Measurements from ENCODE around the gene ZNRF3.

Gene ZNRF3

GRCh38 chr22:29029202-29030000 is 146.0 kb downstream of the ZNRF3 start:
- peaks cover 7% of the 10 kb centered on the region for H3K36me3 Mint-ChIP-seq (ENCODE audit: low read depth)
- peak overlapping the region; percentile 94 to 96 (median 95) for H3K27ac Mint-ChIP-seq
- H3K27me3 Mint-ChIP-seq (ENCODE audit: low read depth): no peaks in the 10 kb centered on the region
- peaks cover 52% of the 10 kb centered on the region for H3K4me1 Mint-ChIP-seq
- TF ChIP-seq CTCF (IDR thresholded peaks at IDR 0.05; ENCODE audit: unreplicated experiment in 3 of 3): no peak
- no peaks in the 10 kb centered on the region for H3K9me3 Mint-ChIP-seq
- peak overlapping the region; percentile 80 to 89 (median 84) for H3K4me3 Mint-ChIP-seq

- H3K27me3 Mint-ChIP-seq (ENCODE audit: low read depth): no peaks in the 10 kb centered on the region
- TF ChIP-seq CTCF (IDR thresholded peaks at IDR 0.05; ENCODE audit: unreplicated experiment in 3 of 3): no peak
- peaks cover 7% of the 10 kb centered on the region for H3K36me3 Mint-ChIP-seq (ENCODE audit: low read depth)
- H3K27ac Mint-ChIP-seq: peak overlapping the region; percentile 94 to 96 (median 95)
- peaks cover 55% of the 10 kb centered on the region for H3K4me1 Mint-ChIP-seq
- H3K4me3 Mint-ChIP-seq: peak overlapping the region; percentile 80 to 89 (median 84)
- no peaks in the 10 kb centered on the region for H3K9me3 Mint-ChIP-seq
Observed at GRCh38 chr22:29030016-29030617, 146.7 kb downstream of the ZNRF3 start.

GRCh38 chr22:29030618-29031226 is 147.3 kb downstream of the ZNRF3 start:
- Mint-ChIP-seq H3K4me1 (peaks cover 55% of the 10 kb centered on the region), H3K4me3 (peak overlapping the region; percentile 80 to 89 (median 84)), H3K27ac (peak overlapping the region; percentile 94 to 96 (median 95)), H3K9me3 (no peaks in the 10 kb centered on the region), H3K27me3 (ENCODE audit: low read depth) (no peaks in the 10 kb centered on the region), H3K36me3 (ENCODE audit: low read depth) (peaks cover 7% of the 10 kb centered on the region)
- TF ChIP-seq CTCF (IDR thresholded peaks at IDR 0.05; ENCODE audit: unreplicated experiment in 3 of 3): no peak

- Mint-ChIP-seq H3K4me3 (peak overlapping the region; percentile 58 to 89 (median 84)), H3K27me3 (ENCODE audit: low read depth) (no peaks in the 10 kb centered on the region), H3K36me3 (ENCODE audit: low read depth) (peaks cover 4% of the 10 kb centered on the region), H3K4me1 (peaks cover 55% of the 10 kb centered on the region), H3K27ac (peak overlapping the region; percentile 94 to 96 (median 95)), H3K9me3 (no peaks in the 10 kb centered on the region)
- TF ChIP-seq CTCF (IDR thresholded peaks at IDR 0.05; ENCODE audit: unreplicated experiment in 3 of 3): peak in 1 of 3 experiments; percentile 9
Observed at GRCh38 chr22:29031227-29032011, 148.0 kb downstream of the ZNRF3 start.

- Mint-ChIP-seq H3K9me3 (no peaks in the 10 kb centered on the region), H3K4me3 (no peak overlapping the region), H3K4me1 (peaks cover 55% of the 10 kb centered on the region), H3K27ac (peak overlapping the region; percentile 94 to 96 (median 95)), H3K36me3 (ENCODE audit: low read depth) (peaks cover 4% of the 10 kb centered on the region), H3K27me3 (ENCODE audit: low read depth) (no peaks in the 10 kb centered on the region)
- TF ChIP-seq CTCF (IDR thresholded peaks at IDR 0.05; ENCODE audit: unreplicated experiment in 3 of 3): no peak
Observed at GRCh38 chr22:29032014-29032475, 148.7 kb downstream of the ZNRF3 start.

Data from nephron (organoid).